ENCODE results near the gene RASAL1. TPM values are rescaled to one million over a fixed set of nuclear protein-coding genes. Genes with fewer than 3 reads are reported as not detected.

RASAL1 gene
- total RNA-seq, 1 donor from 2014 or later: 1.4 TPM

GRCh38 chr12:113136128-113136989 lies 798 bp upstream of the RASAL1 start:
- H3K4me1 Mint-ChIP-seq: peaks cover 9% of the 10 kb centered on the region
- Histone ChIP-seq H3K4me3 (peak overlapping the region; percentile 46), H4K20me1 (ENCODE audit: low read depth) (no peaks in the 10 kb centered on the region), H3K4me1 (peaks cover 15% of the 10 kb centered on the region), H3K27me3 (peaks cover 36% of the 10 kb centered on the region), H2AFZ (replicated peaks) (no peak overlapping the region), H3K9me3 (ENCODE audit: low read depth) (no peaks in the 10 kb centered on the region), H3K36me3 (no peaks in the 10 kb centered on the region), H3K27ac (no peak overlapping the region), H3K79me2 (ENCODE audit: low read depth) (no peaks in the 10 kb centered on the region), H3K9ac (no peak overlapping the region), H3K4me2 (peak overlapping the region; percentile 92), H3F3A (ENCODE audit: low read depth) (peaks cover 9% of the 10 kb centered on the region)
- H3K27ac Mint-ChIP-seq: no peak overlapping the region
- no peaks in the 10 kb centered on the region for H3K9me3 Mint-ChIP-seq
- peaks cover 24% of the 10 kb centered on the region for H3K27me3 Mint-ChIP-seq (ENCODE audit: insufficient read depth, low read depth)
- no peaks in the 10 kb centered on the region for H3K36me3 Mint-ChIP-seq
- DNase-seq (ENCODE audit: low spot score): no peak
- peak overlapping the region; percentile 22 for H3K4me3 Mint-ChIP-seq
- TF ChIP-seq CTCF (IDR thresholded peaks at IDR 0.05) (no peak), EZH2phosphoT487 (IDR thresholded peaks at IDR 0.05) (no peak), EZH2 (IDR thresholded peaks at IDR 0.05) (no peak)

- no peaks in the 10 kb centered on the region for H4K20me1 ChIP-seq (ENCODE audit: low read depth)
- peaks cover 15% of the 10 kb centered on the region for H3K4me1 ChIP-seq
- no peak overlapping the region for H2AFZ ChIP-seq (replicated peaks)
- H3K9ac ChIP-seq: no peak overlapping the region
- TF ChIP-seq EZH2phosphoT487 (IDR thresholded peaks at IDR 0.05) (no peak), EZH2 (IDR thresholded peaks at IDR 0.05) (no peak), CTCF (IDR thresholded peaks at IDR 0.05) (no peak)
- no peak for DNase-seq (ENCODE audit: low spot score)
- H3K27me3 Mint-ChIP-seq (ENCODE audit: insufficient read depth, low read depth): peaks cover 24% of the 10 kb centered on the region
- H3F3A ChIP-seq (ENCODE audit: low read depth): peaks cover 9% of the 10 kb centered on the region
- no peaks in the 10 kb centered on the region for H3K36me3 ChIP-seq
- H3K9me3 Mint-ChIP-seq: no peaks in the 10 kb centered on the region
- H3K9me3 ChIP-seq (ENCODE audit: low read depth): no peaks in the 10 kb centered on the region
- H3K27me3 ChIP-seq: peaks cover 36% of the 10 kb centered on the region
- H3K4me3 Mint-ChIP-seq: no peak overlapping the region
- peaks cover 12% of the 10 kb centered on the region for H3K4me1 Mint-ChIP-seq
- no peak overlapping the region for H3K27ac ChIP-seq
- H3K36me3 Mint-ChIP-seq: no peaks in the 10 kb centered on the region
- no peaks in the 10 kb centered on the region for H3K79me2 ChIP-seq (ENCODE audit: low read depth)
- peak overlapping the region; percentile 92 for H3K4me2 ChIP-seq
- H3K27ac Mint-ChIP-seq: no peak overlapping the region
- no peak overlapping the region for H3K4me3 ChIP-seq
Observed at GRCh38 chr12:113134521-113134951, 1.0 kb downstream of the RASAL1 start.

GRCh38 chr12:113134071-113134470 lies 1.5 kb downstream of the RASAL1 start:
- Histone ChIP-seq H3K4me2 (no peak overlapping the region), H3K4me3 (no peak overlapping the region), H3K9me3 (ENCODE audit: low read depth) (no peaks in the 10 kb centered on the region), H3F3A (ENCODE audit: low read depth) (peaks cover 9% of the 10 kb centered on the region), H3K27ac (no peak overlapping the region), H3K79me2 (ENCODE audit: low read depth) (no peaks in the 10 kb centered on the region), H3K36me3 (no peaks in the 10 kb centered on the region), H3K27me3 (peaks cover 36% of the 10 kb centered on the region), H3K9ac (no peak overlapping the region), H4K20me1 (ENCODE audit: low read depth) (no peaks in the 10 kb centered on the region), H3K4me1 (peaks cover 15% of the 10 kb centered on the region), H2AFZ (replicated peaks) (no peak overlapping the region)
- no peak overlapping the region for H3K4me3 Mint-ChIP-seq
- H3K9me3 Mint-ChIP-seq: no peaks in the 10 kb centered on the region
- H3K27ac Mint-ChIP-seq: no peak overlapping the region
- peaks cover 12% of the 10 kb centered on the region for H3K4me1 Mint-ChIP-seq
- no peak for DNase-seq (ENCODE audit: low spot score)
- H3K27me3 Mint-ChIP-seq (ENCODE audit: insufficient read depth, low read depth): peaks cover 22% of the 10 kb centered on the region
- H3K36me3 Mint-ChIP-seq: no peaks in the 10 kb centered on the region
- TF ChIP-seq EZH2 (IDR thresholded peaks at IDR 0.05) (no peak), CTCF (IDR thresholded peaks at IDR 0.05) (no peak), EZH2phosphoT487 (IDR thresholded peaks at IDR 0.05) (no peak)
